Gastroesophageal sphincter (tissue), 4 donors: ENCODE results near the gene MEI4. TPM values are rescaled to one million over a fixed set of nuclear protein-coding genes. Genes with fewer than 3 reads are reported as not detected.

ENCODE experiments used
- ATAC-seq: fragments of 150-250 bp; one replicate; pipeline ENCODE4 v1.9.1; 2016; ENCODE audit warnings: mild to moderate bottlenecking, moderate library complexity
- H3K27ac ChIP-seq, 4 donors: fragments of 200-600 bp; sonication (generic) in 3 of 4; 1 replicate in 3 of 4; 2 replicates in 1 of 4; pipeline ENCODE4 v1.5.1; 2016 to 2019
- H3K27me3 ChIP-seq: fragments of 200-600 bp; sonication (generic); one replicate; pipeline ENCODE4 v1.5.1; 2019
- H3K36me3 ChIP-seq, 2 donors: fragments of 200-600 bp; sonication (generic); one replicate each; pipeline ENCODE4 v1.5.1; 2019; ENCODE audit warnings: control low read depth in 1 of 2
- H3K4me1 ChIP-seq, 3 donors: fragments of 200-600 bp; sonication (generic); 1 replicate in 2 of 3; 2 replicates in 1 of 3; pipeline ENCODE4 v1.5.1; 2016 to 2019; ENCODE audit warnings: control low read depth in 2 of 3
- H3K4me3 ChIP-seq, 2 donors: fragments of 200-600 bp; sonication (generic); one replicate each; pipeline ENCODE4 v1.5.1; 2019; ENCODE audit warnings: mild to moderate bottlenecking in 1 of 2, moderate library complexity in 1 of 2
- H3K9me3 ChIP-seq, 3 donors: fragments of 200-600 bp; sonication (generic); one replicate each; pipeline ENCODE4 v1.5.1; 2017 to 2019; ENCODE audit warnings: control low read depth in 2 of 3
- EP300 ChIP-seq: sonication (generic); formaldehyde crosslinking; IDR thresholded peaks from one replicate; pipeline ENCODE4 v1.6.1; 2017; ENCODE audit warnings: antibody characterized with exemption, mild to moderate bottlenecking
- POLR2A ChIP-seq, 2 donors: fragments of 450-650 bp; IDR thresholded peaks; one replicate each; pipeline ENCODE4 v1.6.1; 2017; ENCODE audit warnings: antibody characterized with exemption in 2 of 2, mild to moderate bottlenecking in 2 of 2, moderate library complexity in 1 of 2
- POLR2AphosphoS5 ChIP-seq: sonication (generic); formaldehyde crosslinking; IDR thresholded peaks from one replicate; pipeline ENCODE4 v1.6.1; 2017; ENCODE audit warnings: antibody characterized with exemption
- WGBS, 2 donors: methylation state at CpG; one replicate each; pipeline ENCODE4 v1.1.5; 2018; ENCODE audit warnings: low coverage in 1 of 2; 5-methylcytosine and 5-hydroxymethylcytosine counted together
- total RNA-seq, 4 donors: library from RNA; depleted of rRNA; stranded (reverse); fragments of >200 nt; gene quantifications; one replicate each; pipeline ENCODE4 v1.1.0, GENCODE V29; 2016
- TF ChIP-seq, protein P1 (sequence below), 4 experiments: fragments of 200-600 bp in 2 of 4; fragments of 450-650 bp in 2 of 4; sonication (generic) in 1 of 4; IDR thresholded peaks; one replicate each; pipeline ENCODE4 v1.5.1; 2017 to 2019; ENCODE audit warnings: antibody characterized with exemption in 4 of 4, mild to moderate bottlenecking in 2 of 4, moderate library complexity in 2 of 4

The MEI4 gene, protein sequence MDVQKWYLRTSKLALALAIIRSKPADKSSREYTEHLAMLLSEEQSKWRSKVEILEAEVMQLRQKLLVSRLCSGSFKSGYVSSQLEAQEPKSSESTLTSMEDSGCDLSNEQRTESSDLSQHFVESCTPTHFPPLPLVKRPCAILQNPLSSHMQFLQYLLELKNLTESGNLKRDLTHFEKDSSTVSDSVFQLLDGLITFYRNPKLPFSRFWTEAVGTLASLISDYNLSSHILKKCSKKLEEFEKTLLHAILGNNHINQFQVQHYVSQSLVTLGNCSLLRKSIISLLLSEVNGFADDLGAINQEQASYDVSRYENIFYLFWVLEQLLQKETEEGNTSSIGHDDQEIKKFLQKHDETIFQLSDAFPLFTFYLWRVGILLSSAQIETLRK
- total RNA-seq: under 1 TPM in 3 of 4 donors, not detected in 1; 0.13 to 0.31 (median 0.31) TPM

DNA sequence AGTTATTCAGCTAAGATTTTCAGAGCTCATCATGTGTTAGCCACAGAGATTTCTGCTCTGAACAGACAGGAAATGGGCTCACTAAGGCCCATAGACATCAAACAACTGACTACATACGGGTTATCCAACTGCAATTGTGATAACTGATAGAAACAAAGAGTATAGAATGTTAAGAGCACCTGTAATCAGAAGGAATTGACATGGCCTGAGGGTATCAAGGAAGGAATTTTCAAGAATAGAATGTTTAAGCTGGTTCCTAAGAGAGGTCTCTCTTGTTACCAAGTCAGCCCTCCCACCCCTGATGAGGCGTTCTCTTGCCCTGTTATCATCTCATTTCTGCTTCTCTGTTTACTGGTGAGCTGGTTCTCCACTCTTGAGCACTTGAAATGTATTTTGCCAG lies at the start of gene MEI4:
Gene MEI4, plus strand, starts transcription at position 301 of the 400 bp plus-strand sequence. CDS start 37,633 bp downstream, outside the sequence.
- Histone ChIP-seq H3K27me3 (no peaks in the 10 kb centered on the region), H3K9me3 (no peaks in the 10 kb centered on the region), H3K27ac (no peak within 1 kb of the TSS), H3K36me3 (no peaks in the 10 kb centered on the region), H3K4me1 (no peaks in the 10 kb centered on the region), H3K4me3 (no peak within 1 kb of the TSS)
- ATAC-seq: no peak
- 58 to 63% methylated on average over 2 of the region's 2 CpGs for WGBS, 2 donors
- no peak for TF ChIP-seq POLR2AphosphoS5

DNA sequence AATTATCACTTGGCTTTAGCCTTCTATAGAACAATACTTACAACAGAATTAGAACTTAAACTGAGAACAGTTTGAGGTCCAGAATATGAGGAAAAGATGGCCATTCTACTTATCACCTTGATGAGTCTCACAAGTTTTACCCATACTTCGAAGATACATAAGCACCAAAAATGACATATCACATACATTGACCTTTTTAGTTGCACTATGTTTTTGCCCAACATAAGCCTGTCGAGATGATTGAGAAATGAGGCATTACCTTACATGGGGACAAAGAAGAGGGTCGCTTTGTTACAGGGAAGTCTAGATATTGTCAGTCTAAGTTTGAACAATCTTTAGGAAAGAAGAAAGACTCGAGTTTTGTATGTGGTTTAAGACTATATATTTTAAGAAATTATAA lies 48.4 kb upstream of the MEI4 start:
- H3K27ac ChIP-seq: no peak overlapping the region
- no peak for ATAC-seq
- no peaks in the 10 kb centered on the region for H3K36me3 ChIP-seq
- H3K9me3 ChIP-seq: no peaks in the 10 kb centered on the region
- no peaks in the 10 kb centered on the region for H3K4me1 ChIP-seq
- TF ChIP-seq EP300 (no peak), POLR2AphosphoS5 (no peak), POLR2A (IDR thresholded peaks at IDR 0.05) (no peak)
- TF ChIP-seq, protein P1, sequence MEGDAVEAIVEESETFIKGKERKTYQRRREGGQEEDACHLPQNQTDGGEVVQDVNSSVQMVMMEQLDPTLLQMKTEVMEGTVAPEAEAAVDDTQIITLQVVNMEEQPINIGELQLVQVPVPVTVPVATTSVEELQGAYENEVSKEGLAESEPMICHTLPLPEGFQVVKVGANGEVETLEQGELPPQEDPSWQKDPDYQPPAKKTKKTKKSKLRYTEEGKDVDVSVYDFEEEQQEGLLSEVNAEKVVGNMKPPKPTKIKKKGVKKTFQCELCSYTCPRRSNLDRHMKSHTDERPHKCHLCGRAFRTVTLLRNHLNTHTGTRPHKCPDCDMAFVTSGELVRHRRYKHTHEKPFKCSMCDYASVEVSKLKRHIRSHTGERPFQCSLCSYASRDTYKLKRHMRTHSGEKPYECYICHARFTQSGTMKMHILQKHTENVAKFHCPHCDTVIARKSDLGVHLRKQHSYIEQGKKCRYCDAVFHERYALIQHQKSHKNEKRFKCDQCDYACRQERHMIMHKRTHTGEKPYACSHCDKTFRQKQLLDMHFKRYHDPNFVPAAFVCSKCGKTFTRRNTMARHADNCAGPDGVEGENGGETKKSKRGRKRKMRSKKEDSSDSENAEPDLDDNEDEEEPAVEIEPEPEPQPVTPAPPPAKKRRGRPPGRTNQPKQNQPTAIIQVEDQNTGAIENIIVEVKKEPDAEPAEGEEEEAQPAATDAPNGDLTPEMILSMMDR (IDR thresholded peaks at IDR 0.05): no peak
- H3K27me3 ChIP-seq: no peaks in the 10 kb centered on the region
- no peak overlapping the region for H3K4me3 ChIP-seq
- 59 to 60% methylated on average over 3 of the region's 4 CpGs for WGBS, 2 donors

DNA sequence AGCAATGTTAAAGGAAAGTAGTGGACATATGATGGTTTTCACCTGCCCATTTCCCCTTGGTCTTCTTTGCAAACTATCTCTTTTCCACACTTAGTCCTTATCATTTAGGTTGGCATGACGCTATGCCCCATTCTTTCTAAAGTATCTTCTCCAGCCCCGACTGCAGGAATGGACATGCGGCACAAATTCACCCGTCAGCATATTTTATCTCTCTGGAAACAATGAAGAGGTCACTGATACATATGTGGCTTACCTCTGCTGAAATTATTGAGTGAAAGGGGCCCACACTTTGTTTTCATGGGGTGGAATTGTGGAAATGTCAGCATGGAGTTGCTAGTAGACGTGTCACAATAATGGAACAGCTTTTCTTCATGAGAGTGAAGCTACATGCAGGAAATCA lies 45.8 kb upstream of the MEI4 start:
- H3K9me3 ChIP-seq: no peaks in the 10 kb centered on the region
- no peak for ATAC-seq
- no peaks in the 10 kb centered on the region for H3K36me3 ChIP-seq
- no peak overlapping the region for H3K27ac ChIP-seq
- 86 to 88% methylated on average over 3 to 5 of the region's 5 CpGs for WGBS, 2 donors
- no peaks in the 10 kb centered on the region for H3K4me1 ChIP-seq
- no peak overlapping the region for H3K4me3 ChIP-seq
- no peaks in the 10 kb centered on the region for H3K27me3 ChIP-seq
- no peak for TF ChIP-seq POLR2AphosphoS5
- TF ChIP-seq, protein P1 (IDR thresholded peaks at IDR 0.05): no peak

DNA sequence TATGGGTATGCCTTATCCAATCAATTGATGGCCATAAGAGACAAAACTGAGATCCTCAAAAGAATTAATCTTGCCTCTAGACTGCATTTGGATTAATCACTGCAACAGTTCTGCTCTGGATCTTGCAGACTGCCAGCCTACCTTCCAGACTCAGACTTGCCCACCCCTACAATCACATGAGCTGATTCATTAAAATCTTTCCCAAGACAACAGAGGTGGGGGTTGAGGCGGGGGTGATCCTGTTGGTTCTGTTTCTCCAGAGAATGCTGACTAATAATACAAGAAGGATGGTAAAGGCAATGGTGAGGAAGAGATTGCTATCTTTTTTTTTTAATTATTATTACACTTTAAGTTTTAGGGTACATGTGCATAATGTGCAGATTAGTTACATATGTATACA lies 43.7 kb upstream of the MEI4 start:
- H3K4me1 ChIP-seq: no peaks in the 10 kb centered on the region
- TF ChIP-seq EP300 (no peak), POLR2A (IDR thresholded peaks at IDR 0.05) (no peak), POLR2AphosphoS5 (no peak)
- TF ChIP-seq, protein P1 (IDR thresholded peaks at IDR 0.05): no peak
- no peaks in the 10 kb centered on the region for H3K36me3 ChIP-seq
- H3K27me3 ChIP-seq: no peaks in the 10 kb centered on the region
- H3K9me3 ChIP-seq: no peaks in the 10 kb centered on the region
- WGBS, 2 donors: 83 to 86% methylated on average over 1 of the region's 1 CpG
- no peak for ATAC-seq
- H3K4me3 ChIP-seq: no peak overlapping the region
- no peak overlapping the region for H3K27ac ChIP-seq

DNA sequence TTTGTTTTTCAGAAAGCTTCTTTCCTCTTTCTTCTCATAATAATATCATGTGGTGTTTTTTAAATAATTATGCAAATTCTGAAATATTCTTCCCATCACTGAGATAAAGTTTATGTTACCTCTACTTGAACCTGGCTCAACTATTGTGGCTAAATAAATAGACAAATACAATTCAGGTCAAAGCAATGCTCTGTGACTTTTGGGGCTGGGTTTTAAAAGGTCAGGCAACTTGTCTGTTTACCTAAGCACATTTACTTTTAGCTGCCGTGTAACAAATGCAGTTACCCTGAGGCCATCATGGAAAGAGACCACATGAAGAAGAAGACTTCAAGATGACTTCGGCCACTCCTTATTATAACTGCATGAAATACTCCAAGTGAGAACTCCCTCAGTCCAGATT lies 33.7 kb upstream of the MEI4 start:
- Histone ChIP-seq H3K27me3 (no peaks in the 10 kb centered on the region), H3K9me3 (peaks cover 0 to 21% (median 0%) of the 10 kb centered on the region in 3 donors), H3K4me3 (no peak overlapping the region), H3K36me3 (no peaks in the 10 kb centered on the region), H3K4me1 (no peaks in the 10 kb centered on the region), H3K27ac (no peak overlapping the region)
- 50 to 59% methylated on average over 2 of the region's 2 CpGs for WGBS, 2 donors
- ATAC-seq: no peak
- TF ChIP-seq POLR2A (IDR thresholded peaks at IDR 0.05): no peak
- TF ChIP-seq EP300: no peak
- TF ChIP-seq, protein P1 (IDR thresholded peaks at IDR 0.05): no peak
- no peak for TF ChIP-seq POLR2AphosphoS5
